Mucosa of descending colon (tissue), 3 donors: ENCODE results near the gene DPH7. TPM values are rescaled to one million over a fixed set of nuclear protein-coding genes. Genes with fewer than 3 reads are reported as not detected.
"Not testable (repeated sequence)": the region's sequence is repeated elsewhere in the genome, so short reads cannot be mapped to it uniquely, and the experiment has no call there.

ENCODE experiments used
- ATAC-seq: fragments of 200-7000 bp; cut with Tn5 transposase; one replicate; pipeline ENCODE4 v1.9.1; 2020; ENCODE audit warnings: mild to moderate bottlenecking, moderate library complexity
- DNase-seq, 3 donors: peaks; one replicate each; pipeline ENCODE4 v3.0.0-alpha.2; 2020
- H3K36me3 ChIP-seq: fragments of 200-600 bp; one replicate; pipeline ENCODE4 v1.8.0; 2021; ENCODE audit warnings: low read depth, mild to moderate bottlenecking
- H3K4me1 ChIP-seq: fragments of 200-600 bp; one replicate; pipeline ENCODE4 v1.8.0; 2021; ENCODE audit warnings: low read depth, mild to moderate bottlenecking
- H3K4me3 ChIP-seq: fragments of 200-600 bp; one replicate; pipeline ENCODE4 v1.8.0; 2021; ENCODE audit warnings: mild to moderate bottlenecking
- H3K9me3 ChIP-seq: fragments of 200-600 bp; one replicate; pipeline ENCODE4 v1.8.0; 2021; ENCODE audit warnings: mild to moderate bottlenecking
- CTCF ChIP-seq: fragments of 200-600 bp; IDR thresholded peaks from one replicate; pipeline ENCODE4 v1.8.0; 2022; ENCODE audit warnings: antibody characterized with exemption, mild to moderate bottlenecking
- intact Hi-C, 2 donors: fragments of 100-400 bp; cut with DNase I in 1 of 2; cut with micrococcal nuclease in 1 of 2; formaldehyde crosslinking; loops; one replicate each; pipeline versions ENCODE4 v1.11.0 to v1.11.1; 2022; cut with DNase I, micrococcal nuclease
- total RNA-seq, 3 donors: library from RNA; stranded (reverse); fragmentation: NEBNext Ultra II Directional in 2 of 3; extraction: Animal tissue kit (Norgen Biotek cat#: 25700) in 2 of 3; gene quantifications; one replicate each; pipeline versions ENCODE4 v1.2.1 to v1.2.4, GENCODE V29; 2021 to 2023
- donor health status: DM: no; HTN: no; CAD: no; lungs with moderate emphysema.
- donor health status: DM: no; HTN: no; CAD: no.
- donor health status: DM: no; HTN: yes; CAD: no.

The DPH7 gene
- total RNA-seq, 3 donors from 2014 or later = 24.5 to 33.5 (median 29.3) TPM

DNA sequence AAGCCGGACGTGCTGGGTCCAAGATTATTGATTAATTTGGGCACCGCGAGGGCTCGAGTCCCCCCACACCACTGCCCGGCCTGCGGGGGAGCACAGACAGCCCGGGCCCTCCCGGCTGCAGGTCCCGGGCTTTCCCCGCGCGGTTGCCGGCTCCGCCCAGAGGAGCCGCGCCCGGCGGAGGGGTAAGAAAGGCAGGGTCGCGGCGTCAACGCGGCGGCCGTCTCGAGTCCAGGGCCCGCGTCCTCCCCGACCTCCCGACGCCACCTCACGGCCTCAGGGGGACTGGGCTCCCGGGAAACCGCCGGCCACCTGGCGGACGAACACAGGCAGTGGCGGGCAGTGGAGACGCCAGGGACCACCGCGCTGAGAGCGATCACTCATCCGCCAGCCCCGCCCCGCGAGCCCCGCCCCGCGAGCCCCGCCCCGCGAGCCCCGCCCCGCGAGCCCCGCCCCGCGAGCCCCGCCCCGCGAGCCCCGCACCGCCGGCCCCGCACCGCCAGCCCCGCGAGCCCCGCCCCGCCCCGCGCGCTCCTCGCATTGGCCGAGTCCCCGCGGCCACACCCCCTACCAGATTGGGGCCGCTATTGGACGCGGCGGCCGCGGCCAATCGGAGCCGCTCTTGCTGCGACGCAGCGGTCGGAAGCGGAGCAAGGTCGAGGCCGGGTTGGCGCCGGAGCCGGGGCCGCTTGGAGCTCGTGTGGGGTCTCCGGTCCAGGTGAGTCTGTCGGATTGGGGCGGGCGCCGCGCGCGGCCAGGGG, 27.3 kb downstream of the DPH7 start, which contains the start of gene MRPL41:
Gene MRPL41, plus strand, starts transcription at position 616 of the 758 bp plus-strand sequence. CDS start 203 bp downstream, outside the sequence.
- Histone ChIP-seq H3K4me1 (peaks cover 16% of the 10 kb centered on the region), H3K9me3 (no peaks in the 10 kb centered on the region), H3K36me3 (no peaks in the 10 kb centered on the region), H3K4me3 (peak within 1 kb of the TSS; percentile 61)
- intact Hi-C loops = no loop called here
- TF ChIP-seq CTCF = peak; percentile 20
- ATAC-seq (peak; percentile 85), DNase-seq (peak; percentile 93 to 94 (median 93))

DNA sequence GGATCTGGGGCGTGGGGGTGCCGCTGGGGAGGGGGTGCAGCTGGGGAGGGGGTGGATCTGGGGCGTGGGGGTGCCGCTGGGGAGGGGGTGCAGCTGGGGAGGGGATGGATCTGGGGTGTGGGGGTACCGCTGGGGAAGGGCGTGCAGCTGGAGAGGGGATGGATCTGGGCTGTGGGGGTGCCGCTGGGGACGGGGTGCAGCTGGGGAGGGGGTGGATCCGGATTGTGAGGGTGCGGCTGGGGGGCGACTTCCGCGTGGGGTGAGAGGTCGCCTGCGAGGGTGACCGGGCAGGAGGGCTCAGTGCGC, 27.8 kb downstream of the DPH7 start:
- peaks cover 13% of the 10 kb centered on the region for H3K4me1 ChIP-seq
- peak; percentile 3 for ATAC-seq
- H3K4me3 ChIP-seq = peak overlapping the region; percentile 38
- H3K36me3 ChIP-seq, intact Hi-C loops, H3K9me3 ChIP-seq: not testable (repeated sequence)
- DNase-seq = peak in 1 of 3 donors; percentile 78

DNA sequence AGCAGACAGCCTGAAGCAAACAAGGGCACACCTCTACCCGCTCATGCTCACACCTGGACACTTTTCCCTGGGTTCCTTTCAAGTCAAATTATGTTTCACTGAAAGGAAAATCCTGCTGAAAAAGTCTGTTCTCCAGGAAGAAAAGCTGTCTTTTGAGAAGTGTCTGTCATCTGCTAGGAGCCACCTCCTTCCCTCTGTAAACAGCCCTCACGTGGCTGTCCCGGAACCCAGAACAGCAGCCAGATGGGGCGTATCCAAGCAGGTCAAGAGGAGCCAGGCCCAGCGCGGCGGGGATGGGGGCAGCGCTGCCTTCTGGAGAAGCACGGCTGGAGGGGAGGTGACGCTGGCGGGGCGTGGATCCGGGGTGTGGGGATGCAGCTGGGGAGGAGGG, 28.5 kb downstream of the DPH7 start, which contains the start of gene PNPLA7:
Gene PNPLA7, minus strand, starts transcription at position 172 of the 391 bp plus-strand sequence. CDS start 205 bp downstream, outside the sequence.
- DNase-seq (peak; percentile 92 to 94 (median 93)), ATAC-seq (peak; percentile 83)
- Histone ChIP-seq H3K9me3 (peaks cover 3% of the 10 kb centered on the region), H3K4me1 (peaks cover 13% of the 10 kb centered on the region), H3K36me3 (no peaks in the 10 kb centered on the region), H3K4me3 (peak within 1 kb of the TSS; percentile 38)
- intact Hi-C loops = no loop called here
- TF ChIP-seq CTCF = no peak

- peaks cover 13% of the 10 kb centered on the region for H3K4me1 ChIP-seq
- H3K9me3 ChIP-seq = peaks cover 3% of the 10 kb centered on the region
- no peaks in the 10 kb centered on the region for H3K36me3 ChIP-seq
- no peak overlapping the region for H3K4me3 ChIP-seq
- no peak for TF ChIP-seq CTCF
- ATAC-seq = no peak
- intact Hi-C loops = no loop called here
- no peak for DNase-seq
Measured at GRCh38 chr9:137547687-137548543, 30.8 kb downstream of the DPH7 start.

DNA sequence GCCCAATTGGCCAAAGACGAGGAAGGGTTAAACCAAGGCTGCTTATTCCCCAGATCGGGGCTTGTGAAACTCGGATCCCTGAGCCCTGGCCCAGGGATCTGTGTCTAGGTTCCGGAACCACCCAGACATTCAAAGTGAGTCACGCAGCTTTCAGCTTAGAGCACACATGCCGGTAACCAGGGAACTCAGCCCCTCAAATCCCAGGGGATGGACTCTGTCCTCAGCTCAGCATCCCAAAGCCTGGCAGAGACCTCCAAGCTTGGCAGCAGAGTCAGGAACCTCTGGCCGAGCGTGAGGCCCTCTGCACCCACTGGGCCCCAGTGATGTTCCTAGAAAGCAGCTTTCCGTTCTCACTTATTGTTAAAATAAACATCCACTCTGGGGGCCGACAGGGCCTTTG, 33.6 kb downstream of the DPH7 start:
- peaks cover 3% of the 10 kb centered on the region for H3K9me3 ChIP-seq
- no peak overlapping the region for H3K4me3 ChIP-seq
- TF ChIP-seq CTCF = no peak
- intact Hi-C loops = no loop called here
- ATAC-seq (no peak), DNase-seq (no peak)
- no peaks in the 10 kb centered on the region for H3K36me3 ChIP-seq
- peaks cover 9% of the 10 kb centered on the region for H3K4me1 ChIP-seq
